SK-N-SH (cell line): Measurements from ENCODE around the gene CHSY3. TPM values are rescaled to one million over a fixed set of nuclear protein-coding genes. Genes with fewer than 3 reads are reported as not detected.

Experiments
- CTCF ChIA-PET: fragments of 300-600, 350-600 bp; formaldehyde crosslinking; extraction: SDS; loops from one replicate; lab custom pipeline; 2021; lab: Yijun Ruan, JAX
- POLR2A ChIA-PET: fragments of 350-600 bp; sonication (Branson Sonifier 250); formaldehyde crosslinking; extraction: SDS; loops from one replicate; lab custom pipeline; 2020; ENCODE audit warnings: antibody characterized with exemption, inconsistent platforms; lab: Yijun Ruan, JAX
- DNase-seq: peaks from one replicate; pipeline ENCODE4 v3.0.0; 2012
- H2AFZ ChIP-seq: fragments of 200-600 bp; sonication (generic); 2 replicates; pipeline ENCODE4 v1.8.1; 2016; ENCODE audit warnings: antibody characterized with exemption, mild to moderate bottlenecking, low read depth
- H3F3A ChIP-seq: fragments of 200-600 bp; sonication (generic); replicated peaks from 2 replicates; pipeline ENCODE3; 2016; ENCODE audit warnings: antibody characterized with exemption, mild to moderate bottlenecking; ENCODE audit not compliant: insufficient read depth
- H3K27ac ChIP-seq, 2 experiments: fragments of 200-500 bp in 1 of 2; fragments of 200-600 bp in 1 of 2; sonication (Bioruptor generic) in 1 of 2; sonication (generic), shearing (Covaris generic) in 1 of 2; 2 replicates each; pipeline versions ENCODE4 v1.5.1 to v1.6.1; 2014 to 2016; ENCODE audit warnings: low read depth in 2 of 2, inconsistent platforms in 1 of 2, low read length in 1 of 2, mild to moderate bottlenecking in 1 of 2, mixed read lengths in 1 of 2
- H3K27me3 ChIP-seq: fragments of 200-600 bp; sonication (generic), shearing (Covaris generic); 2 replicates; pipeline ENCODE4 v1.6.1; 2016; ENCODE audit warnings: mixed run types; ENCODE audit not compliant: insufficient read depth
- H3K36me3 ChIP-seq, 2 experiments: fragments of 200-500 bp in 1 of 2; fragments of 200-600 bp in 1 of 2; sonication (Bioruptor generic) in 1 of 2; sonication (generic) in 1 of 2; replicated peaks in 1 of 2; 2 replicates each; pipeline versions ENCODE3 to v1.5.1; 2014 to 2016; ENCODE audit warnings: low read length in 1 of 2, mild to moderate bottlenecking in 1 of 2; ENCODE audit not compliant: insufficient read depth in 2 of 2, control insufficient read depth in 1 of 2
- H3K4me1 ChIP-seq, 2 experiments: fragments of 200-500 bp in 1 of 2; fragments of 200-600 bp in 1 of 2; sonication (Bioruptor generic) in 1 of 2; sonication (generic), shearing (Covaris generic) in 1 of 2; 2 replicates each; pipeline versions ENCODE4 v1.5.1 to v1.6.1; 2014 to 2016; ENCODE audit warnings: low read depth in 1 of 2, low read length in 1 of 2, mixed run types in 1 of 2; ENCODE audit not compliant: insufficient read depth in 2 of 2, control insufficient read depth in 1 of 2
- H3K4me2 ChIP-seq: fragments of 200-600 bp; sonication (generic), shearing (Covaris generic); 2 replicates; pipeline ENCODE4 v1.6.1; 2017; ENCODE audit warnings: mixed run types
- H3K4me3 ChIP-seq, 2 experiments: fragments of 200-500 bp in 1 of 2; fragments of 200-600 bp in 1 of 2; sonication (Bioruptor generic) in 1 of 2; sonication (generic), shearing (Covaris generic) in 1 of 2; 2 replicates each; pipeline versions ENCODE4 v1.5.1 to v1.8.1; 2014 to 2016; ENCODE audit warnings: low read depth in 2 of 2, inconsistent platforms in 1 of 2, low read length in 1 of 2, mild to moderate bottlenecking in 1 of 2, mixed read lengths in 1 of 2, moderate library complexity in 1 of 2
- H3K79me2 ChIP-seq: fragments of 200-600 bp; sonication (generic); 2 replicates; pipeline ENCODE4 v1.8.1; 2017; ENCODE audit warnings: mild to moderate bottlenecking; ENCODE audit not compliant: insufficient read depth
- H3K9ac ChIP-seq: fragments of 200-600 bp; sonication (generic); 2 replicates; pipeline ENCODE4 v1.6.1; 2017; ENCODE audit warnings: mixed run types
- H3K9me2 ChIP-seq: fragments of 200-600 bp; sonication (generic); 2 replicates; pipeline ENCODE4 v1.6.1; 2017; ENCODE audit warnings: mixed run types
- H3K9me3 ChIP-seq: fragments of 200-600 bp; sonication (generic); 2 replicates; pipeline ENCODE4 v1.6.1; 2017; ENCODE audit warnings: mixed run types, mild to moderate bottlenecking, moderate library complexity
- H4K20me1 ChIP-seq: fragments of 200-600 bp; sonication (generic); 2 replicates; pipeline ENCODE4 v1.6.1; 2017; ENCODE audit warnings: mild to moderate bottlenecking, mixed run types; ENCODE audit not compliant: insufficient read depth
- CHD2 ChIP-seq: fragments of 150-350 bp; IDR thresholded peaks from 2 replicates; pipeline ENCODE4 v1.6.1; 2018; ENCODE audit warnings: low read length; ENCODE audit not compliant: partially characterized antibody
- ELF1 ChIP-seq: IDR thresholded peaks from 2 replicates; pipeline ENCODE4 v1.4.0; 2012
- FOSL2 ChIP-seq: IDR thresholded peaks from 2 replicates; pipeline ENCODE4 v1.4.0; 2012; ENCODE audit warnings: low read depth, mild to moderate bottlenecking, moderate library complexity, borderline replicate concordance
- FOXM1 ChIP-seq: IDR thresholded peaks from 2 replicates; pipeline ENCODE4 v1.4.0; 2012; ENCODE audit warnings: low read depth, mild to moderate bottlenecking
- GABPA ChIP-seq: IDR thresholded peaks from 2 replicates; pipeline ENCODE4 v1.4.0; 2012; ENCODE audit warnings: low read depth, mild to moderate bottlenecking
- GATA2 ChIP-seq: sonication (generic); formaldehyde crosslinking; IDR thresholded peaks from 2 replicates; pipeline ENCODE4 v1.5.0; 2020; ENCODE audit warnings: mild to moderate bottlenecking, missing genetic modification reagents
- IRF3 ChIP-seq: fragments of 150-350 bp; IDR thresholded peaks from 2 replicates; pipeline ENCODE4 v1.6.1; 2016; ENCODE audit warnings: mild to moderate bottlenecking, low read depth, low read length
- MXI1 ChIP-seq: IDR thresholded peaks from 2 replicates; pipeline ENCODE4 v1.6.1; 2012; ENCODE audit warnings: mild to moderate bottlenecking, low read depth, low read length, improper control_type of control experiment
- NRF1 ChIP-seq: IDR thresholded peaks from 2 replicates; pipeline ENCODE4 v1.6.1; 2012; ENCODE audit warnings: low read depth, mild to moderate bottlenecking, low read length
- PBX3 ChIP-seq: IDR thresholded peaks from 2 replicates; pipeline ENCODE4; 2012
- RAD21 ChIP-seq: IDR thresholded peaks from 2 replicates; pipeline ENCODE4 v1.6.1; 2012; ENCODE audit warnings: mild to moderate bottlenecking, low read length
- REST ChIP-seq: IDR thresholded peaks from 2 replicates; pipeline ENCODE4 v1.6.1; 2012; ENCODE audit warnings: mild to moderate bottlenecking, low read depth, low read length, moderate library complexity
- RFX5 ChIP-seq: IDR thresholded peaks from 2 replicates; pipeline ENCODE4 v1.6.1; 2012; ENCODE audit warnings: mild to moderate bottlenecking, improper control_type of control experiment, low read length
- RXRA ChIP-seq: IDR thresholded peaks from 2 replicates; pipeline ENCODE4 v1.4.0; 2012; ENCODE audit warnings: low read depth, mild to moderate bottlenecking, borderline replicate concordance
- SMC3 ChIP-seq: IDR thresholded peaks from 2 replicates; pipeline ENCODE4 v1.6.1; 2012; ENCODE audit warnings: low read depth, low read length, improper control_type of control experiment
- TAF1 ChIP-seq: IDR thresholded peaks from 2 replicates; pipeline ENCODE4 v1.6.1; 2012; ENCODE audit warnings: low read depth, mild to moderate bottlenecking, low read length, moderate library complexity, borderline replicate concordance
- TCF12 ChIP-seq: IDR thresholded peaks from 2 replicates; pipeline ENCODE4 v1.4.0; 2012
- USF2 ChIP-seq: fragments of 150-350 bp; IDR thresholded peaks from 2 replicates; pipeline ENCODE4 v1.6.1; 2017; ENCODE audit warnings: antibody characterized with exemption, low read length, low read depth, borderline replicate concordance
- YY1 ChIP-seq: IDR thresholded peaks from 2 replicates; pipeline ENCODE4 v1.4.0; 2012; ENCODE audit warnings: low read depth, mild to moderate bottlenecking
- ZBTB33 ChIP-seq: IDR thresholded peaks from 2 replicates; pipeline ENCODE4 v1.4.0; 2012; ENCODE audit warnings: low read depth, borderline replicate concordance
- WGBS: methylation state at CpG from one replicate; pipeline ENCODE4 v1.1.6; 2017; ENCODE audit warnings: low lambda C conversion rate; 5-methylcytosine and 5-hydroxymethylcytosine counted together
- polyA plus RNA-seq, 3 experiments: library from polyadenylated mRNA; depleted of rRNA; stranded (reverse); fragments of >200 nt; gene quantifications; 2 replicates each; pipeline ENCODE4 v1.2.3, GENCODE V29; 2012

Gene CHSY3
- polyA plus RNA-seq, 1 of the 3 experiments (the other 2 are of a cell fraction), result not detected

GRCh38 chr5:130166839-130167490, 262.7 kb downstream of the CHSY3 start (continued):
- TF ChIP-seq REST (no peak), MXI1 (no peak), IRF3 (no peak), YY1 (no peak), GABPA (no peak), GATA2 (no peak)

GRCh38 chr5:130168211-130168610, 263.9 kb downstream of the CHSY3 start:
- Histone ChIP-seq H3K4me1 (no peaks in the 10 kb centered on the region), H3K79me2 (no peaks in the 10 kb centered on the region), H3K9me2 (no peaks in the 10 kb centered on the region), H3F3A (no peaks in the 10 kb centered on the region), H4K20me1 (no peaks in the 10 kb centered on the region), H3K9me3 (no peaks in the 10 kb centered on the region), H3K36me3 (no peaks in the 10 kb centered on the region), H3K4me3 (no peak overlapping the region), H2AFZ (no peak overlapping the region), H3K27me3 (no peaks in the 10 kb centered on the region), H3K27ac (no peak overlapping the region), H3K9ac (no peak overlapping the region), H3K4me2 (no peak overlapping the region)
- WGBS, result 2% methylated on average over 4 of the region's 4 CpGs
- DNase-seq, result no peak
- POLR2A ChIA-PET, result no interaction called here
- CTCF ChIA-PET, result no interaction called here
- TF ChIP-seq USF2 (no peak), NRF1 (no peak), PBX3 (no peak), RFX5 (no peak), FOSL2 (no peak), ZBTB33 (no peak), GABPA (no peak), YY1 (no peak), MXI1 (no peak), TCF12 (no peak), CHD2 (no peak), FOXM1 (no peak), RXRA (no peak), TAF1 (no peak), RAD21 (no peak), SMC3 (no peak), ELF1 (no peak)
